Heart left ventricle (tissue), 13 donors: ENCODE results near the gene PAWR.

Source experiments
- POLR2A ChIP-seq, 2 donors: fragments of 450-650 bp; IDR thresholded peaks; one replicate each; pipeline ENCODE4 v1.6.1; 2017; ENCODE audit warnings: antibody characterized with exemption in 2 of 2, mild to moderate bottlenecking in 2 of 2, moderate library complexity in 2 of 2
- TF ChIP-seq, protein P1 (sequence below), 12 donors: fragments of 200-600 bp; sonication (generic) in 4 of 12; IDR thresholded peaks; one replicate each; pipeline versions ENCODE4 v1.5.0 to v1.8.0; 2018 to 2022; ENCODE audit warnings: antibody characterized with exemption in 12 of 12, mild to moderate bottlenecking in 5 of 12
- donor health status: ischemic (EF 13 %, LVEDD 7.1; RV severe dilation, severe dysfunction).
- donor health status: DM: no; HTN: yes; CAD: no.
- donor health status: DM: no; HTN: no; CAD: no.
- donor health status: ischemic (EF 25% LVEDD 6.9; RV normal size, moderate dysfunction).
- donor health status: ischemic (EF 25% LVEDD 5.7; RV mildly dilated, moderate dysfunction).
- donor health status: ischemic (EF 35%, LVEDD 5.7; RV mildly dilated, moderate dysfunction).
- donor health status: nonischemic (EF 11% LVEDD 7.7; RV severe dilation, severe dysfunction).
- donor health status: DM: yes; HTN: yes; CAD: no.
- donor health status: PGD.
- donor health status: ischemic (EF 29% LVEDD 5.4; RV normal size, mild dysfunction).
- donor health status: nonischemic (EF 23%, LVEDD 6.1; RV moderate dilation, normal function).

GRCh38 chr12:79592865-79593264, 97.9 kb downstream of the PAWR start:
- no peak for TF ChIP-seq POLR2A (IDR thresholded peaks at IDR 0.05)
- TF ChIP-seq, protein P1, sequence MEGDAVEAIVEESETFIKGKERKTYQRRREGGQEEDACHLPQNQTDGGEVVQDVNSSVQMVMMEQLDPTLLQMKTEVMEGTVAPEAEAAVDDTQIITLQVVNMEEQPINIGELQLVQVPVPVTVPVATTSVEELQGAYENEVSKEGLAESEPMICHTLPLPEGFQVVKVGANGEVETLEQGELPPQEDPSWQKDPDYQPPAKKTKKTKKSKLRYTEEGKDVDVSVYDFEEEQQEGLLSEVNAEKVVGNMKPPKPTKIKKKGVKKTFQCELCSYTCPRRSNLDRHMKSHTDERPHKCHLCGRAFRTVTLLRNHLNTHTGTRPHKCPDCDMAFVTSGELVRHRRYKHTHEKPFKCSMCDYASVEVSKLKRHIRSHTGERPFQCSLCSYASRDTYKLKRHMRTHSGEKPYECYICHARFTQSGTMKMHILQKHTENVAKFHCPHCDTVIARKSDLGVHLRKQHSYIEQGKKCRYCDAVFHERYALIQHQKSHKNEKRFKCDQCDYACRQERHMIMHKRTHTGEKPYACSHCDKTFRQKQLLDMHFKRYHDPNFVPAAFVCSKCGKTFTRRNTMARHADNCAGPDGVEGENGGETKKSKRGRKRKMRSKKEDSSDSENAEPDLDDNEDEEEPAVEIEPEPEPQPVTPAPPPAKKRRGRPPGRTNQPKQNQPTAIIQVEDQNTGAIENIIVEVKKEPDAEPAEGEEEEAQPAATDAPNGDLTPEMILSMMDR (IDR thresholded peaks at IDR 0.05): no peak
